ENCODE results near the gene ZXDC. TPM values are rescaled to one million over a fixed set of nuclear protein-coding genes. Genes with fewer than 3 reads are reported as not detected.

ZXDC gene
- total and polyA plus RNA-seq, 2 donors (not counting 1 experiment from before 2014, with no cell fraction given) = 38.9 to 70.9 TPM

DNA sequence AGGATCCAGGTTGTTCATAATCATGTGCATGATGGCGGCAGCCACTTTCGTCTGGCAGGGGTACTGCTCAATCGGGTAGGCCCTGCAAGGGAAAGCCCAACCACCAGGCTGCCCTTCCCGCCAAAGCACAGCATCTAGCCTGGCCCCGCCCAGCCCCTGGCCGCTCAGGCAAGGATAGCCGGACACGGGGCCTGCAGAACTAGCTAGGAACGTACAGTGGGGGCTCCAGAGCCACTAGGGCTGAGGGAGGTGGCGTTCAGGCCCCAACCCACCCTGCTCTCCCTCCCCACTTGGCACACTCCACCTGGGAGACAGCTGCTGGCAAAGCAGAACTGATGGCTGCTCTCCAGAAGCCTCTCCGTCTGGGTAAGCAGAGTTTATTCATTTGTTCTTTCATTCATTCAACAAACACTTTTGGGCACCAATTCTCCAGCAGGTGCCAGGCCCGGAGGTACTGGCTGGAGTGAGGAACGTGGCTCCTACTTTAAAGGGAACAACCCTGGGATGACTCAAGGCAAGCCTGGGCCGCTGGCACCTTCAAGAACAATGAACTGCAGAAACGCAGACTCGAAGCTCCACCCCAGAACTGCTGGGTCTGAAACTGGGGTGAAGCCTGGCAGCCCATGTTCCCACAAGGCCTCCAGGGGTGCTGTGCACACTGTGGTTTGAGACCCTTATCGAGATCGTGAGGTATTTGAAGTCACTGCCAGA, 34.1 kb upstream of the ZXDC start:
- POLR2A ChIA-PET = no interaction called here
- ATAC-seq (ENCODE audit: low read depth) (no peak), DNase-seq (no peak)
- H3K4me2 ChIP-seq (replicated peaks; ENCODE audit: low read depth, low read length, poor library complexity, severe bottlenecking) = no peak overlapping the region
- H3K27ac ChIP-seq (ENCODE audit: low read length in 2 of 2) = no peak overlapping the region
- H3K4me1 ChIP-seq (ENCODE audit: control insufficient read depth in 2 of 2, insufficient read depth in 2 of 2, low read length in 2 of 2) = no peaks in the 10 kb centered on the region
- H2AFZ ChIP-seq (ENCODE audit: insufficient read depth, low read depth, low read length, poor library complexity, severe bottlenecking) = no peak overlapping the region
- no peaks in the 10 kb centered on the region for H3K79me2 ChIP-seq (ENCODE audit: control insufficient read depth, insufficient read depth, low read length)
- no peak overlapping the region for H3K27ac Mint-ChIP-seq
- H3K4me3 Mint-ChIP-seq = no peak overlapping the region
- CTCF ChIA-PET = no interaction called here
- TF ChIP-seq, protein P1, sequence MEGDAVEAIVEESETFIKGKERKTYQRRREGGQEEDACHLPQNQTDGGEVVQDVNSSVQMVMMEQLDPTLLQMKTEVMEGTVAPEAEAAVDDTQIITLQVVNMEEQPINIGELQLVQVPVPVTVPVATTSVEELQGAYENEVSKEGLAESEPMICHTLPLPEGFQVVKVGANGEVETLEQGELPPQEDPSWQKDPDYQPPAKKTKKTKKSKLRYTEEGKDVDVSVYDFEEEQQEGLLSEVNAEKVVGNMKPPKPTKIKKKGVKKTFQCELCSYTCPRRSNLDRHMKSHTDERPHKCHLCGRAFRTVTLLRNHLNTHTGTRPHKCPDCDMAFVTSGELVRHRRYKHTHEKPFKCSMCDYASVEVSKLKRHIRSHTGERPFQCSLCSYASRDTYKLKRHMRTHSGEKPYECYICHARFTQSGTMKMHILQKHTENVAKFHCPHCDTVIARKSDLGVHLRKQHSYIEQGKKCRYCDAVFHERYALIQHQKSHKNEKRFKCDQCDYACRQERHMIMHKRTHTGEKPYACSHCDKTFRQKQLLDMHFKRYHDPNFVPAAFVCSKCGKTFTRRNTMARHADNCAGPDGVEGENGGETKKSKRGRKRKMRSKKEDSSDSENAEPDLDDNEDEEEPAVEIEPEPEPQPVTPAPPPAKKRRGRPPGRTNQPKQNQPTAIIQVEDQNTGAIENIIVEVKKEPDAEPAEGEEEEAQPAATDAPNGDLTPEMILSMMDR (IDR thresholded peaks at IDR 0.05) = no peak
- TF ChIP-seq EZH2 (IDR thresholded peaks at IDR 0.05; ENCODE audit: borderline replicate concordance, insufficient read depth, low read depth, low read length, poor library complexity, severe bottlenecking) = no peak
- intact Hi-C loops (cut with micrococcal nuclease) = no loop called here
- H3K27me3 ChIP-seq (replicated peaks in 1 of 4; ENCODE audit: control extremely low read depth in 1 of 4, control insufficient read depth in 3 of 4, insufficient read depth in 4 of 4, low read length in 3 of 4) = no peaks in the 10 kb centered on the region
- H3K9me3 ChIP-seq (ENCODE audit: control extremely low read depth in 1 of 3, control insufficient read depth in 2 of 3, insufficient read depth in 1 of 3, low read length in 2 of 3) = no peaks in the 10 kb centered on the region
- H3K9ac ChIP-seq (ENCODE audit: low read length) = no peak overlapping the region
- no peaks in the 10 kb centered on the region for H3K9me3 Mint-ChIP-seq (ENCODE audit: insufficient read depth)
- no peaks in the 10 kb centered on the region for H3K36me3 ChIP-seq (replicated peaks in 1 of 2; ENCODE audit: control extremely low read depth in 1 of 2, control insufficient read depth in 1 of 2, extremely low read depth in 1 of 2, insufficient read depth in 2 of 2, low read length in 1 of 2)
- H3K4me3 ChIP-seq (ENCODE audit: control extremely low read depth in 1 of 5, extremely low read depth in 1 of 5, insufficient read depth in 1 of 5, low read depth in 2 of 5, low read length in 4 of 5) = no peak overlapping the region
- 89% methylated on average over 18 of the region's 18 CpGs for WGBS (ENCODE audit: insufficient coverage)
- H4K20me1 ChIP-seq (ENCODE audit: control insufficient read depth, insufficient read depth, low read length, poor library complexity, severe bottlenecking) = no peaks in the 10 kb centered on the region
- no peaks in the 10 kb centered on the region for H3K4me1 Mint-ChIP-seq
- H3K27me3 Mint-ChIP-seq = peaks cover 7% of the 10 kb centered on the region

GRCh38 chr3:126508564-126508964, 32.9 kb upstream of the ZXDC start:
- H3K27ac Mint-ChIP-seq = no peak overlapping the region
- Histone ChIP-seq H3K9me3 (ENCODE audit: control extremely low read depth in 1 of 3, control insufficient read depth in 2 of 3, insufficient read depth in 1 of 3, low read length in 2 of 3) (no peaks in the 10 kb centered on the region), H4K20me1 (ENCODE audit: control insufficient read depth, insufficient read depth, low read length, poor library complexity, severe bottlenecking) (no peaks in the 10 kb centered on the region), H3K9ac (ENCODE audit: low read length) (no peak overlapping the region), H2AFZ (ENCODE audit: insufficient read depth, low read depth, low read length, poor library complexity, severe bottlenecking) (no peak overlapping the region), H3K27ac (ENCODE audit: low read length in 2 of 2) (no peak overlapping the region), H3K36me3 (replicated peaks in 1 of 2; ENCODE audit: control extremely low read depth in 1 of 2, control insufficient read depth in 1 of 2, extremely low read depth in 1 of 2, insufficient read depth in 2 of 2, low read length in 1 of 2) (no peaks in the 10 kb centered on the region), H3K79me2 (ENCODE audit: control insufficient read depth, insufficient read depth, low read length) (no peaks in the 10 kb centered on the region), H3K4me1 (ENCODE audit: control insufficient read depth in 2 of 2, insufficient read depth in 2 of 2, low read length in 2 of 2) (no peaks in the 10 kb centered on the region), H3K4me2 (replicated peaks; ENCODE audit: low read depth, low read length, poor library complexity, severe bottlenecking) (no peak overlapping the region), H3K27me3 (replicated peaks in 1 of 4; ENCODE audit: control extremely low read depth in 1 of 4, control insufficient read depth in 3 of 4, insufficient read depth in 4 of 4, low read length in 3 of 4) (no peaks in the 10 kb centered on the region), H3K4me3 (ENCODE audit: control extremely low read depth in 1 of 5, extremely low read depth in 1 of 5, insufficient read depth in 1 of 5, low read depth in 2 of 5, low read length in 4 of 5) (no peak overlapping the region)
- ATAC-seq (ENCODE audit: low read depth) = no peak
- H3K4me1 Mint-ChIP-seq = no peaks in the 10 kb centered on the region
- POLR2A ChIA-PET = no interaction called here
- CTCF ChIA-PET = interaction anchor here (0.6 to 1.7 kb wide), 2 partner anchors 11 to 14 kb away, joined by 3 to 5 read pairs; no protein-coding TSS in a partner anchor
- peaks cover 10% of the 10 kb centered on the region for H3K27me3 Mint-ChIP-seq
- intact Hi-C loops (cut with micrococcal nuclease) = no loop called here
- no peaks in the 10 kb centered on the region for H3K9me3 Mint-ChIP-seq (ENCODE audit: insufficient read depth)
- WGBS (ENCODE audit: insufficient coverage) = 94% methylated on average over 4 of the region's 4 CpGs
- DNase-seq = no peak
- H3K4me3 Mint-ChIP-seq = no peak overlapping the region
- no peak for TF ChIP-seq EZH2 (IDR thresholded peaks at IDR 0.05; ENCODE audit: borderline replicate concordance, insufficient read depth, low read depth, low read length, poor library complexity, severe bottlenecking)
- TF ChIP-seq, protein P1 (IDR thresholded peaks at IDR 0.05) = no peak
